Measurements from ENCODE around the gene MRGPRE.

DNA sequence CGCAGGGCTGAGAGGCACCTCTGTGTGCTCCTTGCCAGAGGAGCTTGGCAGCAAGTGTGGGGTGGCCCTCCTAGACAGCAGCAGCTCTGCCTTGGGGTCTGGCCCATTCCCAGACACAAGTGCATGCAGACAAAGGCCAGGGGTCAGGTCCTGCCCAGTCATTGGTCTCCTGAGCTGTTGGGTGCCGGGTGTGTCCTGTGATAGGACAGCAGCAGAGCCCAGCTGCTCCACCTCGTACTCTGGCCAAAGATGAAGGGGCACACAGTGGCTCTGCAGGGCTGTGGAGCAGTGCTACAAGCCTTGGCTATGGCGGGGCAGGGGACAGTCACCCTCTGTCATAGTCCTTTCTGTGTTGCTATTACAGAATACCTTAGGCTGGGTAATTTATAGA, 49.8 kb downstream of the MRGPRE start:
- TF ChIP-seq, protein P1, sequence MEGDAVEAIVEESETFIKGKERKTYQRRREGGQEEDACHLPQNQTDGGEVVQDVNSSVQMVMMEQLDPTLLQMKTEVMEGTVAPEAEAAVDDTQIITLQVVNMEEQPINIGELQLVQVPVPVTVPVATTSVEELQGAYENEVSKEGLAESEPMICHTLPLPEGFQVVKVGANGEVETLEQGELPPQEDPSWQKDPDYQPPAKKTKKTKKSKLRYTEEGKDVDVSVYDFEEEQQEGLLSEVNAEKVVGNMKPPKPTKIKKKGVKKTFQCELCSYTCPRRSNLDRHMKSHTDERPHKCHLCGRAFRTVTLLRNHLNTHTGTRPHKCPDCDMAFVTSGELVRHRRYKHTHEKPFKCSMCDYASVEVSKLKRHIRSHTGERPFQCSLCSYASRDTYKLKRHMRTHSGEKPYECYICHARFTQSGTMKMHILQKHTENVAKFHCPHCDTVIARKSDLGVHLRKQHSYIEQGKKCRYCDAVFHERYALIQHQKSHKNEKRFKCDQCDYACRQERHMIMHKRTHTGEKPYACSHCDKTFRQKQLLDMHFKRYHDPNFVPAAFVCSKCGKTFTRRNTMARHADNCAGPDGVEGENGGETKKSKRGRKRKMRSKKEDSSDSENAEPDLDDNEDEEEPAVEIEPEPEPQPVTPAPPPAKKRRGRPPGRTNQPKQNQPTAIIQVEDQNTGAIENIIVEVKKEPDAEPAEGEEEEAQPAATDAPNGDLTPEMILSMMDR (IDR thresholded peaks at IDR 0.05 in 8 of 11, conservative IDR thresholded peaks at IDR 0.05 in 3 of 11): no peak
- TF ChIP-seq POLR2AphosphoS5 (IDR thresholded peaks at IDR 0.05): peak in 1 of 3 donors; percentile 41

All from spleen (tissue), 7 donors.